ENCODE measurements around the gene PGAP1.

Gene PGAP1

DNA sequence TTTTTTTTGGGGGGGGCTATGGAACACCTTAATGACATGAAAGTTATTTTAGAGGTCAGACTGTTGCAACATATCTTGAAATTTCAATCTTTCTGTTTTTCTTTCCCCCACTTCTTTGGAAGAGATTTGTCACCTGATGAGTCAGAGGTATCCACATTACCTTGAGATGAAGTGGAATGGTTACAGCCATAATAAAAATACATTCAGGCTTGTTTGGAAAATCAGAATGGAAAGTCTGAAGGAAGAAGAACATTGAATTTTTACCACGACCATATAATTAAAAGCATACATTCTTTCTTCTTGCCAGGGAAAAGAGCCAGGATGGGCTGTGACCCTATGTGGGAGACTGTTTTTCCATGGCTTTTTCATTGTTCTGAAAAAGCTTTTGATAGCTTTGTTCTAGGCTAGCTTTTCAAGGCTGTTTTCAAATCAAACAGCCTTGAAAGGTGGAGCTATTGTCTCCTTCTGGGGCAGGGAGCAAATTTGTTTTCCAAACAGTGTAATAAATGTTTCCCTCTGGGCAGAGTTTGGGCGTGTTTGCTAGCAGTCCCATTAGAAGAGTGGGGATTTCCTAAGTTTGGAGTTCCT is 124.7 kb downstream of the PGAP1 start:
- no peak for ATAC-seq
- DNase-seq, result no peak

DNA sequence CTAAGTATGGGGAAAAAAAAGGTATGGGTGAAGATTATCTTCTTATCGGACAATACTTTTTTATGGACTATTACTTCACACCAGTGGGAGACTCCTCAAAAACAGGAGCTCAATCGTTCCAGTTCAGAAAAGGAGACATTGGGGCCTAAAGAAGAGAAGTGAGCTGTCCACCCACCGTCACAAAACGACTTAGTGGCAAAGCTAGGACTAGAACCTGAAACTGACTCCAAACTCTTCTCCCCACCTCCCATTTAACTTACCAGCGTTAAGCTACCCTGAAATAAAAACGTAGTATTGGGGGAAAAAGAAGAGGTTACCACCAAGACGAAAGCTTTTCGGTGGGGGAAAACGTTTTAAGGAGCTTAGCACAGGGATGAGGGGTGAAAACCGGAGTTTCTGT is 127.5 kb downstream of the PGAP1 start:
- ATAC-seq (no peak), DNase-seq (no peak)

DNA sequence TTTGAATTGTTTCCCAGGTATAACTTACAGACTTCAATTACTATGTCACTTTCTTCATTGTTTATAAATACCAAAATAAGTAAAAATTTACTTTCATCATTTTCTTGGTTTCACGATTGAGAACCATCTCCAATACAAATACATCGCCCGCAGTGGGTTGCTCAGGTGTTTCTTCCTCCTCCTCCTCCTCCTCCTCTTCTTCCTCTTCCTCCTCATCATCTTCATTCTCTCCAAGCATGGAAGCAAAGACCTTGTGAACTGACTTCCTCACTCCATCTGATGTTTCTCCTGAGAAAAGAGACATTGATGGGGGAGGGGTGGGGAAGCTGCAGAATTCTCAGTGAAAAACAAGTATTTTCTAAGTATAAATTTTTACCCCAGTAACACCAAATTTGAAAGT is 133.6 kb downstream of the PGAP1 start:
- no peak for ATAC-seq
- no peak for DNase-seq

DNA sequence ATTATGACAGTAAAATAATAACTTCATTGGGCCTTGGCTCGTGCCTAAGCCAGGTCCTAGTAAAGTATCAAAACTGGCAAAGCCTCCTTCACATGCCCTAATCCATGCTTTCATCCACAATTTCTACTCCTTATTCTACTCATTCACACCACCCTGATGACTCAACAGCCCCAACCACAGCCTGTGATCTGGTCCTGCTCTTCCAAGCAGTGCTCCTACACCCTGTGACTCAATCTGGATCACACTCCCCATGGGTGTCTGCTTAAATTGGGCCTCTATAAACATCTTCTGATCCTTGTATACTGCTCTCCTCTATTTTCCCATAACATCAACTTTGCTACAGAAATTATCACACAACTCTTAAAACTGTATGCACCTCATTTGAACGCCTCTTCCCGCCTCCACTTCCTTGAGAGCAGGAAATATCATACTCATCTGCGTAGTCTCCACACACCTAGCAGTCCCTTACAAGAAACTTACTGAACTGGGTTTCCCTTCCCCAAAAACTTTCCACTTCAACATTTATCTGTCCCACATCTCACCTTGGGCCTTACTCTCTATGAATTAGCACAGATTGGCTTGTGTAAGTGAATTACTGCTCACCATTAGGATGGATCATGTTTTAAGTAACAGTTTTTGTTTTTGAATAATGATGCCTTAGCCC is 142.9 kb downstream of the PGAP1 start:
- DNase-seq (peak; percentile 34), ATAC-seq (peak; percentile 93)
